K562 (cell line): ENCODE data around the gene CDKN1C.

ENCODE experiments used
- CBFB ChIP-seq: sonication (generic); formaldehyde crosslinking; IDR thresholded peaks from 2 replicates; pipeline ENCODE4 v1.4.0; 2020; ENCODE audit warnings: mild to moderate bottlenecking, missing genetic modification reagents
- CEBPG ChIP-seq, 3 experiments: fragments of 200-800 bp in 1 of 3; sonication (Bioruptor generic) in 1 of 3; sonication (generic) in 1 of 3; formaldehyde crosslinking in 1 of 3; IDR thresholded peaks in 2 of 3; conservative IDR thresholded peaks in 1 of 3; 2 replicates each; pipeline versions ENCODE4 v1.6.1 to v1.8.0; 2016 to 2022; ENCODE audit warnings: missing compliant biosample characterization in 2 of 3, missing genetic modification characterization in 2 of 3, mild to moderate bottlenecking in 1 of 3, missing genetic modification reagents in 1 of 3
- RBM39 ChIP-seq: fragments of 200-400 bp; formaldehyde crosslinking; optimal IDR thresholded peaks from 2 replicates; pipeline ENCODE3; 2018; ENCODE audit warnings: low read depth, low read length
- SP1 ChIP-seq: sonication (generic); formaldehyde crosslinking; IDR thresholded peaks from 2 replicates; pipeline ENCODE4 v1.8.1; 2022; ENCODE audit warnings: mild to moderate bottlenecking, missing genetic modification reagents
- TF ChIP-seq, protein P1 (sequence below): fragments of 450-650 bp; IDR thresholded peaks from 2 replicates; pipeline ENCODE4 v1.6.1; 2018; ENCODE audit not compliant: partially characterized antibody
- TF ChIP-seq, protein P2 (sequence below), 3 experiments: IDR thresholded peaks in 2 of 3; conservative IDR thresholded peaks in 1 of 3; 2 replicates each; pipeline ENCODE4 v1.5.1; 2011 to 2012; ENCODE audit warnings: low read length in 3 of 3, mild to moderate bottlenecking in 3 of 3, control low read depth in 2 of 3, improper control_type of control experiment in 1 of 3, inconsistent platforms in 1 of 3, low read depth in 1 of 3, mixed read lengths in 1 of 3, moderate library complexity in 1 of 3; ENCODE audit not compliant: insufficient read depth in 2 of 3
- TF ChIP-seq, protein P3 (sequence below): IDR thresholded peaks from 2 replicates; pipeline ENCODE4 v1.6.1; 2016; ENCODE audit warnings: missing genetic modification characterization, missing compliant biosample characterization

DNA sequence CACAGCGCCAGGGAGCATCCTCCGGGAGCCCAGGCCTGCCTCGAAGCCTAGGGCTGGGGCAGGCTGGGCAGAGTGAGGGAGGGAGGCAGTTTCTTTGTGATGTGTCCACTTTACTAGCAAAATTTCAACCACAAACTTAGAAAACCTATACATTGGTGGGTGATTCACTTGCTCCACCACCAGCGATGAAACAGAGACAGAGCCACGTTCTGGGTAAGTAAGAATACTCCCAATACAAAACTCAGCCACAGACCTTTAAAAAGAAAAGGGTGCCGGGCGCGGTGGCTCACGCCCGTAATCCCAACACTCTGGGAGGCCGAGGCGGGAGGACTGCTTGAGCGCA is 22.3 kb downstream of the CDKN1C start:
- TF ChIP-seq, protein P1, sequence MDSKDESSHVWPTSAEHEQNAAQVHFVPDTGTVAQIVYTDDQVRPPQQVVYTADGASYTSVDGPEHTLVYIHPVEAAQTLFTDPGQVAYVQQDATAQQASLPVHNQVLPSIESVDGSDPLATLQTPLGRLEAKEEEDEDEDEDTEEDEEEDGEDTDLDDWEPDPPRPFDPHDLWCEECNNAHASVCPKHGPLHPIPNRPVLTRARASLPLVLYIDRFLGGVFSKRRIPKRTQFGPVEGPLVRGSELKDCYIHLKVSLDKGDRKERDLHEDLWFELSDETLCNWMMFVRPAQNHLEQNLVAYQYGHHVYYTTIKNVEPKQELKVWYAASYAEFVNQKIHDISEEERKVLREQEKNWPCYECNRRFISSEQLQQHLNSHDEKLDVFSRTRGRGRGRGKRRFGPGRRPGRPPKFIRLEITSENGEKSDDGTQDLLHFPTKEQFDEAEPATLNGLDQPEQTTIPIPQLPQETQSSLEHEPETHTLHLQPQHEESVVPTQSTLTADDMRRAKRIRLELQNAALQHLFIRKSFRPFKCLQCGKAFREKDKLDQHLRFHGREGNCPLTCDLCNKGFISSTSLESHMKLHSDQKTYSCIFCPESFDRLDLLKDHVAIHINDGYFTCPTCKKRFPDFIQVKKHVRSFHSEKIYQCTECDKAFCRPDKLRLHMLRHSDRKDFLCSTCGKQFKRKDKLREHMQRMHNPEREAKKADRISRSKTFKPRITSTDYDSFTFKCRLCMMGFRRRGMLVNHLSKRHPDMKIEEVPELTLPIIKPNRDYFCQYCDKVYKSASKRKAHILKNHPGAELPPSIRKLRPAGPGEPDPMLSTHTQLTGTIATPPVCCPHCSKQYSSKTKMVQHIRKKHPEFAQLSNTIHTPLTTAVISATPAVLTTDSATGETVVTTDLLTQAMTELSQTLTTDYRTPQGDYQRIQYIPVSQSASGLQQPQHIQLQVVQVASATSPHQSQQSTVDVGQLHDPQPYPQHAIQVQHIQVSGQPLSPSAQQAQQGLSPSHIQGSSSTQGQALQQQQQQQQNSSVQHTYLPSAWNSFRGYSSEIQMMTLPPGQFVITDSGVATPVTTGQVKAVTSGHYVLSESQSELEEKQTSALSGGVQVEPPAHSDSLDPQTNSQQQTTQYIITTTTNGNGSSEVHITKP: no peak
- TF ChIP-seq, protein P2, sequence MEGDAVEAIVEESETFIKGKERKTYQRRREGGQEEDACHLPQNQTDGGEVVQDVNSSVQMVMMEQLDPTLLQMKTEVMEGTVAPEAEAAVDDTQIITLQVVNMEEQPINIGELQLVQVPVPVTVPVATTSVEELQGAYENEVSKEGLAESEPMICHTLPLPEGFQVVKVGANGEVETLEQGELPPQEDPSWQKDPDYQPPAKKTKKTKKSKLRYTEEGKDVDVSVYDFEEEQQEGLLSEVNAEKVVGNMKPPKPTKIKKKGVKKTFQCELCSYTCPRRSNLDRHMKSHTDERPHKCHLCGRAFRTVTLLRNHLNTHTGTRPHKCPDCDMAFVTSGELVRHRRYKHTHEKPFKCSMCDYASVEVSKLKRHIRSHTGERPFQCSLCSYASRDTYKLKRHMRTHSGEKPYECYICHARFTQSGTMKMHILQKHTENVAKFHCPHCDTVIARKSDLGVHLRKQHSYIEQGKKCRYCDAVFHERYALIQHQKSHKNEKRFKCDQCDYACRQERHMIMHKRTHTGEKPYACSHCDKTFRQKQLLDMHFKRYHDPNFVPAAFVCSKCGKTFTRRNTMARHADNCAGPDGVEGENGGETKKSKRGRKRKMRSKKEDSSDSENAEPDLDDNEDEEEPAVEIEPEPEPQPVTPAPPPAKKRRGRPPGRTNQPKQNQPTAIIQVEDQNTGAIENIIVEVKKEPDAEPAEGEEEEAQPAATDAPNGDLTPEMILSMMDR (IDR thresholded peaks at IDR 0.05 in 2 of 3, conservative IDR thresholded peaks at IDR 0.05 in 1 of 3; ENCODE audit: insufficient read depth in 2 of 3, low read depth in 1 of 3, low read length in 3 of 3): no peak
- no peak for TF ChIP-seq SP1
- TF ChIP-seq, protein P3, sequence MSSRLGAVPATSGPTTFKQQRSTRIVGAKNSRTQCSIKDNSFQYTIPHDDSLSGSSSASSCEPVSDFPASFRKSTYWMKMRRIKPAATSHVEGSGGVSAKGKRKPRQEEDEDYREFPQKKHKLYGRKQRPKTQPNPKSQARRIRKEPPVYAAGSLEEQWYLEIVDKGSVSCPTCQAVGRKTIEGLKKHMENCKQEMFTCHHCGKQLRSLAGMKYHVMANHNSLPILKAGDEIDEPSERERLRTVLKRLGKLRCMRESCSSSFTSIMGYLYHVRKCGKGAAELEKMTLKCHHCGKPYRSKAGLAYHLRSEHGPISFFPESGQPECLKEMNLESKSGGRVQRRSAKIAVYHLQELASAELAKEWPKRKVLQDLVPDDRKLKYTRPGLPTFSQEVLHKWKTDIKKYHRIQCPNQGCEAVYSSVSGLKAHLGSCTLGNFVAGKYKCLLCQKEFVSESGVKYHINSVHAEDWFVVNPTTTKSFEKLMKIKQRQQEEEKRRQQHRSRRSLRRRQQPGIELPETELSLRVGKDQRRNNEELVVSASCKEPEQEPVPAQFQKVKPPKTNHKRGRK (tag): no peak
- TF ChIP-seq CBFB (CRISPR knock-in tag): no peak
- TF ChIP-seq CEBPG (CRISPR knock-in tag; IDR thresholded peaks at IDR 0.05): no peak
- TF ChIP-seq CEBPG (tag; conservative IDR thresholded peaks at IDR 0.05 in 1 of 2, IDR thresholded peaks at IDR 0.05 in 1 of 2): no peak
- TF ChIP-seq RBM39: no peak
